CD1c-positive myeloid dendritic cell (primary cell): ENCODE data around the gene MESP1.

Source experiments
- DNase-seq: peaks from one replicate; pipeline ENCODE4 v3.0.0-alpha.2; 2016; ENCODE audit errors: extremely low spot score

Gene MESP1

GRCh38 chr15:89781055-89781454 is 30.0 kb upstream of the MESP1 start:
- peak; percentile 87 for DNase-seq

- DNase-seq = no peak
Measured at GRCh38 chr15:89780601-89781000, 29.6 kb upstream of the MESP1 start.

DNA sequence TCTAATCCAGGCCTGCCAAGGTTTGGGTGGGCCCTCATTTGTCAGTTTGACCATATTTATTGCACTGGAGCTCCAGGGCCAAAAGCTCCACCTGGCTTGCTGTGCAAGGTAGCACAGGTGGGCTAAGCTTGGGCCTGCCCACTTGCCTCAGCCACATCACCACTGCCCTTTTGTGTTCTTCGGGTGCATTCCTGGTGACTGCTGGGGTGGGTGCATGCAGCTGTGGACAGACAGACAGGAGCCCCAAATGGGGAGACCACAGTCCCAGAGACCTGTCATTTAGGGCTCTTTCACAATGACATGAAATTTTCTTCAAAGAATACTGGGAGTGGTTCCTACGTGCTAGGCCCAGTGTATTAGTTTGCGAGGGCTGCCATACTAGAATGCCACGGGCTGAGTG is 27.8 kb upstream of the MESP1 start:
- no peak for DNase-seq

GRCh38 chr15:89777782-89778380 is 26.8 kb upstream of the MESP1 start:
- no peak for DNase-seq

DNA sequence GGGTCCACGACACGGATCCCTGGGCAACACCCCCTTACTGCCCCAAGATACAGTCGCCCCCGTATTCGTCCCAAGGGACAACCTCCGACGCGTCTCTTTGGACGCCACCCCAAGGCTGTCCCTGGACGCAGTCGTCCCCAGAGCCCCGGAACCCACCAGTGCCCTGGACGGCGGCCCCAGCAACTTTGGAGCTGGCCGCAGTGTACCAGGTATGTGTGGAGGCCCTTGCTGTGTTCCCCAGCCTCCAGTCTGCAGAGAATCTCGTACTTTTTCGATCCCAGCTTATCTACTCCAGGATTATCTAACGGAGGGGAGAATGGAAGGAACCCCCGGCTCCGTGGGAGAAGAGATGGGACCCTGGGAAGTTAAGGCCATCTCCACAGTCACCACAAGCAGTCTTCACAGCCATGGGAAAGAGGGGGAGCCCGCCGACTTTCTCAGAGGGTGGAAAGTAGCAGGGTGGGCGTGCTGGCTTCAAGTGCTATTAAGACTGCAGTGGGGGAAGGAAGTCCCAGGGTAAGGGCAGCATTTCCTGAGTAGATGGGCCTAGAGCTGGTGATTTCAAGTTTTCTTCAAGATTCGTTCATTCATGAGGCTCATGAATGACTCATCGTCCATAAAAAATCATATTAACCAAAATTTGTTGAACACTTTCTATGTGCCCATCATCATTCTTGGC is 26.2 kb upstream of the MESP1 start:
- DNase-seq = no peak

DNA sequence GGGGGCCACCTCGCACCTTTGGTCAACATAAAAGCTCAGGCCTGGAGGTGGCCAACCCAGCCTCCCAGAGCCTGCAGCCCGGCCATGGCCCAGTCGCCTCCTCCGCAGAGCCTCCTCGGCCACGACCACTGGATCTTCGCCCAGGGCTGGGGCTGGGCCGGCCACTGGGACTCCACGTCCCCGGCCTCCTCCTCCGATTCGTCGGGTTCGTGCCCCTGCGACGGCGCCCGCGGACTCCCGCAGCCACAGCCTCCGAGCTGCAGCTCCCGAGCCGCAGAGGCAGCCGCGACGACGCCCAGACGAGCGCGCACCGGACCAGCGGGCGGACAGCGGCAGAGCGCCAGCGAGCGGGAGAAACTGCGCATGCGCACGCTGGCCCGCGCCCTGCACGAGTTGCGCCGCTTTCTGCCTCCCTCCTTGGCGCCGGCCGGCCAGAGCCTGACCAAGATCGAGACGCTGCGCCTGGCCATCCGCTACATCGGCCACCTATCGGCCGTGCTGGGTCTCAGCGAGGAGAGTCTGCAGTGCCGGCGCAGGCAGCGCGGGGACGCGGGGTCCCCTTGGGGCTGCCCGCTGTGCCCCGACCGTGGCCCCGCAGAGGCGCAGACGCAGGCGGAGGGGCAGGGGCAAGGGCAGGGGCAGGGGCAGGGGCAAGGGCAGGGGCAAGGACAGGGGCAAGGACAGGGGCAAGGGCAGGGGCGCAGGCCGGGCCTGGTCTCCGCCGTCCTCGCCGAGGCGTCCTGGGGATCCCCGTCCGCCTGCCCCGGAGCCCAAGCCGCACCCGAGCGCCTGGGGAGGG is 25.4 kb upstream of the MESP1 start, which contains the start of gene MESP2:
Gene MESP2, plus strand, starts transcription at position 59 of the 799 bp plus-strand sequence. Its CDS starts 26 bp downstream, at position 85.
- peak; percentile 92 for DNase-seq

DNA sequence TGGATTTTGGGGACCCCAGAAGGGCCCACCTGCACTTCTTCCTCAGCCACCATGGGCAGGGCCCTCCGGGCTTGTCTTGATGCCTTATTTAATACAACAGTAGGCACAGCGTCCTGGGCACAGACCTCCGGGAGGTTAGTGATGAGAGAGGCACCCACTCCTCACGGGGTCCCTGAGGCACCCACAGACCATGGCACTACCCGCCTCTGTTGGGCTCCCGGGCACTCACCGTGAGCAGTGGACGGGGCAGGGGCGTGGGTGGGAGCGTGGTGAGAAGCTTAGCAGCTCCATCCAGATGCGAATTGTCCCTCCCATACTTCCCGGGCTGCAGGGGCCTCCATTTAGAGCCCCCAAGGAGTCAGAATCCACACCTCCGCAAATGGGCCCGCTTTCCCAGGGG is 24.8 kb upstream of the MESP1 start:
- DNase-seq = no peak

DNA sequence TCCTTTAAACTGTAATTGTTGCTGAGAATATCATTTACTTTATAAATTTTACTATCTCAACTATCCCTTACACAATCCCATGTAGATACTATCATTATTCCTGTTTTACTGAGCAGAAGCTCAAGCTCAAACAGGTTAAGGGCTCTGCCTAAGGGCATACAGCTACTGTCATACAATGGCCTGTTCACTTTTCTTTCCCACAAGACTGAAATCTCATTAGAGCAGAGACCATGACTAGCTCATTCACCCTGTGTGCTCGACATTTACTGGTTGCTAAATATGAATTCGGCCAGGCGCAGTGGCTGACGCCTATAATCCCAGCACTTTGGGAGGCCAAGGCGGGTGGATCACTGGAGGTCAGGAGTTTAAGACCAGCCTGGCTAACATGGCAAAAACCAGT is 23.4 kb upstream of the MESP1 start:
- DNase-seq = no peak

- no peak for DNase-seq
Measured at GRCh38 chr15:89772932-89773583, 22.0 kb upstream of the MESP1 start.

- no peak for DNase-seq
Measured at GRCh38 chr15:89770041-89770440, 19.0 kb upstream of the MESP1 start.

- peak; percentile 72 for DNase-seq
Measured at GRCh38 chr15:89769366-89769765, 18.3 kb upstream of the MESP1 start.

DNA sequence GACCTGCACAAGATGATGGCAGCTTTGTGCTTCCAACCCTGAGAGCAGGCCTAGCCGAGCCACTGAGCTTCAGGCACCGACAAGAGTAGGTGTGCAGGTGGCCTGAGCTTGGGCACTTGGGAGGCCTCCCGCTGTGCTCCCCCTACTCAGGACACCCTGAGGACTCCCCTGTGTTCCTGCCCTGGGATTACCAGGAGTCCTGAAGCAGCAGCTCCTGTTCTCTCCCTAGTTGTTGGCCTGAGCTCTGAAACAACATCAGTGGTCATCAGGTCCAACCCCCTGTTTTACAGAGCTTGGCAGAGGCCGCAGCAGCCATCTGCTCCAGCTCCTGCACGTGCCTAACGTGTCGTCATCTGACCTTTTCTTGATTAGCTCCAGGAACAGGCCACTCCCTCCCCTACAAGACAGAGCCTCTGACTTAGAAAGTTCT is 17.0 kb upstream of the MESP1 start:
- DNase-seq = no peak

DNA sequence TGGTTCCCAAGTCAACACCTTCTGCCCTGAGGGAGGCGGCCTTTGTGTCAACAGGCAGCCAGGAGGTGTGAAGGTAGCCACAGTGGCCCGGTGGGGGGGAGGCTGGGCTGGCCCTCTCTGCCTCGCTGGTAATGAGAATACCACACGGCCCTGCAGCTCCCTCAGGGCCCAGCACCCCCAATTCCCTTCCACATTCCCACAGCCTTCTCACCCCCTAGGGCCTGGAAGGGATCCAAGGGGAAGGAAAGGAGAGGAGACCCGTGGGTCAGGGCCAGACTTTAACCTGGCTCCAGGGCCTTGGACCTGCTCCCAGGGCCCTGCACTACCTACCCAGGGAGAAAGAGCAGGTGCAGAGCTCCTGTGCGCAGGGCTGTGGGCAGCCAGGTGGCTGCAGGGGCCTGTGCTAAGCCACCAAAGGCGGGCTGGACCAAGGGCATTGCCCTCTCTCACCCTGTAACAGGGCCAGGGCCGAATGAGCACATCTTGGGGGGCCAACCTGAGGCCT is 16.4 kb upstream of the MESP1 start:
- no peak for DNase-seq

- no peak for DNase-seq
Measured at GRCh38 chr15:89766357-89767311, 15.6 kb upstream of the MESP1 start.

DNA sequence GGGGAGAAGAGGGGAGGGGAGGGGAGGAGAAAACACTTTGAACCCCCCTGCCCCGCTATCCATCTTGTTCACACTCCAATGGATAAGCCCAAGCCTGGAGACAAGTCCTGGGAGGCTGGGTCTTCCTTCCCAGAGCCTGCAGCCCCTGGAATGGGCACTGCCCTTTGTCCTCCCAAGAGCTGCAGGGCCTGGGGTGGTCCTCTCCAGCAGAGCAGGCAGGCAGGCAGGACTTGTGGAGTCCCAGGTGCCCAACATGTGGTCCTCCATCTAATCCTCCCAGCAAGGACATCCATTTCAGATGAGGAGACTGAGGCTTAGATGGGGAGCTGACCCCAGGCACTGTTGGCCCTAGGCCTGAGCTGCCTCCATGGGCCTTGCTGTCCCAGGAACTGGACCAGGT is 14.6 kb upstream of the MESP1 start:
- no peak for DNase-seq

DNA sequence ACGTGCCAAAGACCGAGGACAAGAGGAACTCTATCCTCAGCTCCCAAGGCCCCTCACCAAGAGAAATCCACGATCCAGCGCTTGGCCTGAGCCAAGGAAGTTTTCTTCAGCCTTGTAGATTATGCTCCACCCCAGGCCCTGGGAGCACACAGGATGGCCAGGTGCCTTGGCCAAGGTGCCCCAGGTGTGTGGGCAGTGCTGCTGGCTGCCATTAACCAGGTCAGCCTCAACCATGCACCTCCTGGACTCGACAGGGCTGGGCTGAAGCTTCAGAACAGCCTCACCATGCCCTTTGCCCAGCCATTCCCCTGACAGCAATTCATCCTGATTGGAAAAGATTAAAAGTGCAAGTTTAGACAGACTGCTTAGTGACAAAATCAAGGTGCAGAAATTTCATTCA is 10.9 kb upstream of the MESP1 start:
- no peak for DNase-seq

GRCh38 chr15:89761009-89761831 is 10.2 kb upstream of the MESP1 start:
- no peak for DNase-seq

- peak; percentile 87 for DNase-seq
Measured at GRCh38 chr15:89760303-89761008, 9.4 kb upstream of the MESP1 start.

DNA sequence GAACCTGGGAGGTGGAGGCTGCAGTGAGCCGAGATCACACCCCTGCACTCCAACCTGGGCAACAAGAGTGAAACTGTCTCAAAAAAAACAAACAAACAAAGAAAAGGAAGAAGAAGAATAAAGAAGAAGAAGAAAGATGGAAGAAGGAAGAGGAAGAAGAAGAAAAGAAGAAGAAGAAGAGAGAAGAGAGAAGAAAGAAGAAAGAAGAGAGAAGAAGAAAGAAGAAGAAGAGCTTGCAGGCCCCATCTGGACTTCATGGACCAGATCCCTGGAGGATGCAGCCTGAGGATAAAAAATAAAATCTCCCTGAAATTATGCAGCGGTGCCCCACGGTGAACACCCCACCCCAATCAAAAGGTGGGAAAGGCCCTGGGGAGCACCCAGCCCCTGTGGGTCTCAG is 8.8 kb upstream of the MESP1 start:
- DNase-seq = no peak
